Pancreas (tissue), 10 donors: Measurements from ENCODE around the gene FOXA2. TPM values are rescaled to one million over a fixed set of nuclear protein-coding genes. Genes with fewer than 3 reads are reported as not detected.

Experiments used
- ATAC-seq, 4 donors: fragments of 200-7000 bp; cut with Tn5 transposase; one replicate each; pipeline versions ENCODE4 v1.8.0 to v1.9.1; 2020; ENCODE audit warnings: mild to moderate bottlenecking in 4 of 4, moderate library complexity in 4 of 4
- DNase-seq, 6 donors: peaks; one replicate each; pipeline ENCODE4 v3.0.0-alpha.2; 2020
- FAIRE-seq: peaks from 2 replicates; lab custom pipeline; 2012; peaks lifted over from hg19 to GRCh38; lab: Jason Lieb, UNC
- H3K27ac ChIP-seq, 4 donors: fragments of 200-600 bp; sonication (generic); 1 replicate in 3 of 4; 2 replicates in 1 of 4; pipeline versions ENCODE4 v1.5.0 to v1.8.0; 2020
- H3K27me3 ChIP-seq, 4 donors: fragments of 200-600 bp; one replicate each; pipeline ENCODE4 v1.8.0; 2021
- H3K36me3 ChIP-seq, 3 donors: fragments of 200-600 bp; sonication (generic) in 1 of 3; one replicate each; pipeline versions ENCODE4 v1.5.0 to v1.8.0; 2020 to 2021
- H3K4me1 ChIP-seq, 3 donors: fragments of 200-600 bp; one replicate each; pipeline ENCODE4 v1.8.0; 2021
- H3K4me3 ChIP-seq, 4 donors: fragments of 200-600 bp; sonication (generic) in 2 of 4; one replicate each; pipeline versions ENCODE4 v1.5.0 to v1.8.0; 2020 to 2021
- H3K9me3 ChIP-seq, 4 donors: fragments of 200-600 bp; one replicate each; pipeline ENCODE4 v1.8.0; 2021
- WGBS, 2 donors: extraction: QIAGEN DNeasy Blood & Tissue Kit; methylation state at CpG; one replicate each; pipeline ENCODE4 v1.1.7; 2013; 5-methylcytosine and 5-hydroxymethylcytosine counted together
- intact Hi-C, 3 donors: fragments of 100-400 bp; cut with DNase I; formaldehyde crosslinking; loops; one replicate each; pipeline versions ENCODE4 v1.11.1 to v1.14.2; 2022
- polyA plus RNA-seq, 2 donors: library from polyadenylated mRNA; stranded (reverse); fragments of 200-250 nt; gene quantifications; one replicate each; pipeline ENCODE4 v1.2.3, GENCODE V29; 2013
- total RNA-seq, 6 donors: library from RNA; stranded (reverse); fragmentation: NEBNext Ultra II Directional in 4 of 6; extraction: Animal tissue kit (Norgen Biotek cat#: 25700) in 4 of 6; gene quantifications; one replicate each; pipeline versions ENCODE4 v1.2.1 to v1.2.4, GENCODE V29; 2021 to 2023
- TF ChIP-seq, protein P1 (sequence below), 4 donors: fragments of 200-600 bp; sonication (generic) in 3 of 4; IDR thresholded peaks; one replicate each; pipeline versions ENCODE4 v1.5.0 to v1.8.0; 2021; ENCODE audit warnings: antibody characterized with exemption in 4 of 4
- donor health status: healthy with polysubstance abuse.
- donor health status: DM: no; HTN: no; CAD: no; lungs with moderate emphysema.
- donor health status: DM: no; HTN: no; CAD: no.
- donor health status: control.
- donor health status: control.
- donor health status: Bipolar disorder and iron deficiency.
- donor health status: DM: yes; HTN: yes; CAD: no.
- donor health status: DM: no; HTN: no; CAD: no.
- donor health status: DM: no; HTN: no; CAD: no.
- donor health status: DM: yes; HTN: yes; CAD: no.

FOXA2 gene
- total and polyA plus RNA-seq, 8 donors = 14.2 to 30.4 (median 18.3) TPM

DNA sequence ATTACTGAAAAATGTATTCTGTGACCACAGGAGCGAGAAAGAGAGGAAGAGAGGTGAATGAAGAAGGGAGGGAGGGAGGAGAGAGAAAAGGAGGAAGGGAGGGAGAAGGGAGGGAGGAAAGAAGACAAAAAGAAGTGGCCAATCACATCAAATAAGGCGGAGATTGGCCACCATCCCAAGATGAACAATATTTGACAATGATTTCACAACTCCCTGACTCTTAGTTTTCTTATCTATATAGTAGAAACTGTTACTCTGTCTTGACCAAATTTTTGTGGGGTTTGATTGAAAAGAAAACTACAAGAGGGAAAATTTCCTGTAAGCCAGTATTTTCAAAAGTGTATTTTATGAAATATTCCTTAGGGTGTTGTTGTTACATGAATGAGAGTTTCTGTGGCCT is 52.6 kb downstream of the FOXA2 start:
- TF ChIP-seq, protein P1, sequence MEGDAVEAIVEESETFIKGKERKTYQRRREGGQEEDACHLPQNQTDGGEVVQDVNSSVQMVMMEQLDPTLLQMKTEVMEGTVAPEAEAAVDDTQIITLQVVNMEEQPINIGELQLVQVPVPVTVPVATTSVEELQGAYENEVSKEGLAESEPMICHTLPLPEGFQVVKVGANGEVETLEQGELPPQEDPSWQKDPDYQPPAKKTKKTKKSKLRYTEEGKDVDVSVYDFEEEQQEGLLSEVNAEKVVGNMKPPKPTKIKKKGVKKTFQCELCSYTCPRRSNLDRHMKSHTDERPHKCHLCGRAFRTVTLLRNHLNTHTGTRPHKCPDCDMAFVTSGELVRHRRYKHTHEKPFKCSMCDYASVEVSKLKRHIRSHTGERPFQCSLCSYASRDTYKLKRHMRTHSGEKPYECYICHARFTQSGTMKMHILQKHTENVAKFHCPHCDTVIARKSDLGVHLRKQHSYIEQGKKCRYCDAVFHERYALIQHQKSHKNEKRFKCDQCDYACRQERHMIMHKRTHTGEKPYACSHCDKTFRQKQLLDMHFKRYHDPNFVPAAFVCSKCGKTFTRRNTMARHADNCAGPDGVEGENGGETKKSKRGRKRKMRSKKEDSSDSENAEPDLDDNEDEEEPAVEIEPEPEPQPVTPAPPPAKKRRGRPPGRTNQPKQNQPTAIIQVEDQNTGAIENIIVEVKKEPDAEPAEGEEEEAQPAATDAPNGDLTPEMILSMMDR (IDR thresholded peaks at IDR 0.05) = no peak
- no peak for DNase-seq
- intact Hi-C loops = no loop called here
- Histone ChIP-seq H3K27ac (no peak overlapping the region), H3K4me3 (no peak overlapping the region), H3K27me3 (no peaks in the 10 kb centered on the region), H3K4me1 (peaks cover 4 to 14% (median 6%) of the 10 kb centered on the region in 3 donors), H3K36me3 (no peaks in the 10 kb centered on the region), H3K9me3 (no peaks in the 10 kb centered on the region)
- FAIRE-seq = no peak
- ATAC-seq = no peak
- WGBS, 2 donors = 93 to 95% methylated on average over 2 of the region's 2 CpGs

DNA sequence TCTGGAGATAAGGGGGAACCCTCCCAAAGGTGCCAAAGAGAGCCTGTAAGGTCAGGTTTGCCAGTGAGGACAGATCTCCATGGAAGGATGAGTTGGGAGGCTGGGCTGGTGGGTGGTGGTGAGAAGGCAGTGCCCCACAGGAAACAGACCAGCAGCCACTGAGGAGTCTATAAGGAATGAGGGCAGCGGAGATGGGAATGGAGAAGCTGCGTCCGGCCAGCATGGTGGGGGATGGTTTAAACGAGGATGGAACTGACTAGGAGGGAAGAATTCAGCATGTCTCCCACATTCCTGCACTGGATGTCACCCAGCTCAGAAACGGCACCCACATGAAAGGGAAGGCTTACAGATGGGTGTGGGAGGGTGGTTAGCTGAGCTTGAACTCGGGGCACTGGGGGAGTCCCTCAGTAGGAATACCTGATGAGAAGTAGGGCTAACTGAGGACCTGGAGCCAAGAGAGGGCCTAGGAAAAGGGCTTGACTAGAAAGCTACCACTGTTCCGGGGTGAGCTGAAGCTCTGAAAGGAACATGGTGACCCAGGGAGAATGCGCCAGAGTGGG is 53.2 kb downstream of the FOXA2 start:
- no peaks in the 10 kb centered on the region for H3K27me3 ChIP-seq
- DNase-seq (no peak), FAIRE-seq (no peak), ATAC-seq (no peak)
- no peaks in the 10 kb centered on the region for H3K36me3 ChIP-seq
- TF ChIP-seq, protein P1 (IDR thresholded peaks at IDR 0.05) = no peak
- intact Hi-C loops = no loop called here
- no peak overlapping the region for H3K27ac ChIP-seq
- no peak overlapping the region for H3K4me3 ChIP-seq
- WGBS, 2 donors = 83% methylated on average over 8 of the region's 8 CpGs
- peaks cover 4 to 14% (median 6%) of the 10 kb centered on the region in 3 donors for H3K4me1 ChIP-seq
- H3K9me3 ChIP-seq = no peaks in the 10 kb centered on the region
